Muscle layer of duodenum (tissue), 2 donors: ENCODE measurements around the gene TMTC3.

Experiments used
- H3K27ac ChIP-seq: one replicate; pipeline ENCODE4 v1.7.0; 2013; ENCODE audit warnings: mild to moderate bottlenecking, low read length
- H3K27me3 ChIP-seq: one replicate; pipeline ENCODE4 v1.7.0; 2013; ENCODE audit warnings: low read depth, mild to moderate bottlenecking, control low read depth, low read length
- H3K36me3 ChIP-seq, 2 donors: one replicate each; pipeline ENCODE4 v1.7.0; 2013; ENCODE audit warnings: low read length in 2 of 2, control low read depth in 1 of 2, mild to moderate bottlenecking in 1 of 2; ENCODE audit not compliant: insufficient read depth in 2 of 2, control insufficient read depth in 1 of 2
- H3K4me1 ChIP-seq, 2 donors: one replicate each; pipeline ENCODE4 v1.7.0; 2013; ENCODE audit warnings: low read length in 2 of 2, mild to moderate bottlenecking in 2 of 2, control low read depth in 1 of 2, moderate library complexity in 1 of 2; ENCODE audit not compliant: insufficient read depth in 2 of 2, control insufficient read depth in 1 of 2
- H3K4me3 ChIP-seq, 2 donors: one replicate each; pipeline ENCODE4 v1.7.0; 2013; ENCODE audit warnings: low read length in 2 of 2, low read depth in 1 of 2, mild to moderate bottlenecking in 1 of 2
- H3K9me3 ChIP-seq, 2 donors: one replicate each; pipeline ENCODE4 v1.7.0; 2013; ENCODE audit warnings: low read length in 2 of 2, control low read depth in 1 of 2, mild to moderate bottlenecking in 1 of 2; ENCODE audit not compliant: control insufficient read depth in 1 of 2
- donor health status: healthy.

Gene TMTC3

DNA sequence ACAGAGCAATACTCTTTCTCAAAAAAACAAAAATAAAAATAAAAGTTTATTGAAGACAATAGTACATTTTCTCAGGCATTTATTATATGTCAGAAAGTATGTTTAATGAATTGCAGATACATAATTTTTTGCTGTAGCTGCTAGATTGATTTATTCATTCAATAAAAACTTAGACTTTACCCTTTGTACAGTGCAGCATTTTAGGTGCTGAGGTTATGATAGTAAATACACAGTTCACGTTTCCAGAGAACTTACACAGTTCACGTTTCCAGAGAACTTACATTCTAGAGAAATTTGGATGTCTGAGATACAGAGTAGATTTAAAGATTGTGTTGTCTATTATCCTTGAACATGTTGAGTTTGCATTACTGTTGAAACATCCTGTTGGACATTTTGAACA, 25.3 kb downstream of the TMTC3 start:
- Histone ChIP-seq H3K36me3 (peaks cover 18 to 23% of the 10 kb centered on the region in 2 donors), H3K9me3 (no peaks in the 10 kb centered on the region), H3K4me3 (no peak overlapping the region), H3K27ac (no peak overlapping the region), H3K4me1 (no peaks in the 10 kb centered on the region), H3K27me3 (no peaks in the 10 kb centered on the region)

DNA sequence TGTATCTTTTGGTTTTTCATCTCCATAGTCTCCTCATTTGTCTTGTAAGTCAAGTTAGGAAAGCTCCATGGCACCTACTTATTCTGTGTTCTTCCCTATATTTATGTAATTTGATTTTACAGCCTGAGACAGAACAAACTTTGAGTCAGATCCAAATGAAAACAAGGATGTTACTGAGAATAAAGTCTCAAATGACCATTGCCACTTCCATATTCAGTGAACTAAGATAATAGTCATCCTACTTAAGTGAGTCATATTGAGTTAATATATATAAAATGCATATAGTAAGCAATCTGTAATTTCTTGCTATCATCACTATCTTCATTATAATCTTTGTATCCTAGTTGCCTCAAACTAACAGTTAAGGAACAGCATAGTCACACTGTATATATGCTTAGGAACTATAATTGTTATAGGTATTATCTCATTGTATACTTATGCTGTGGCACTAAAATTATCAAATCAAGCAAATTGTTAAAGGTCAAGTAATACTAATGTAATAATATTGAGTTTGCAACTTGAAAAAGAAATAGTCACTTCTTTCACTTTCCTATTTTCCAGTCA, 30.8 kb downstream of the TMTC3 start:
- Histone ChIP-seq H3K27ac (no peak overlapping the region), H3K36me3 (peaks cover 2 to 23% of the 10 kb centered on the region in 2 donors)

DNA sequence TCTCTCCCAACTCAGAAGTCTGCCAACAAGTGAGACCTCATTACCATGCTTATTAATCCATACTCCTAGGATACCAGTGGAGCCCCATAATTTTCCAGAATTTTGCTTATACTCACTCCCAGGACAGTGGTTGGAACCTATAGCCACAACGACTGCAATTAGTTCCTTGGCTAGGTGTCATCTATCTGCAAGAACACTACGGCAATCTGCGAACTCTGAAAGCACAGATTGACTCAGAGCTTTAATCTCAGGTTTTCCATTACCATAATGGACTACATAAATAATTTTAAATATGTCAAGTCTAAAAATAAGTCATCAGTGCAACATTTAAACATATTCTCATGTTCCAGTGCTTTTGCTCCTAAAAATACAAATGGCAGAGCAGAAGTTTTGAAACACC, 33.4 kb downstream of the TMTC3 start:
- Histone ChIP-seq H3K27me3 (no peaks in the 10 kb centered on the region), H3K4me1 (no peaks in the 10 kb centered on the region), H3K9me3 (no peaks in the 10 kb centered on the region), H3K4me3 (no peak overlapping the region), H3K36me3 (peaks cover 0 to 38% of the 10 kb centered on the region in 2 donors), H3K27ac (no peak overlapping the region)

More for the DNA sequence above, 30.8 kb downstream of the TMTC3 start:
- Histone ChIP-seq H3K9me3 (no peaks in the 10 kb centered on the region), H3K27me3 (no peaks in the 10 kb centered on the region), H3K4me3 (no peak overlapping the region), H3K4me1 (no peaks in the 10 kb centered on the region)

DNA sequence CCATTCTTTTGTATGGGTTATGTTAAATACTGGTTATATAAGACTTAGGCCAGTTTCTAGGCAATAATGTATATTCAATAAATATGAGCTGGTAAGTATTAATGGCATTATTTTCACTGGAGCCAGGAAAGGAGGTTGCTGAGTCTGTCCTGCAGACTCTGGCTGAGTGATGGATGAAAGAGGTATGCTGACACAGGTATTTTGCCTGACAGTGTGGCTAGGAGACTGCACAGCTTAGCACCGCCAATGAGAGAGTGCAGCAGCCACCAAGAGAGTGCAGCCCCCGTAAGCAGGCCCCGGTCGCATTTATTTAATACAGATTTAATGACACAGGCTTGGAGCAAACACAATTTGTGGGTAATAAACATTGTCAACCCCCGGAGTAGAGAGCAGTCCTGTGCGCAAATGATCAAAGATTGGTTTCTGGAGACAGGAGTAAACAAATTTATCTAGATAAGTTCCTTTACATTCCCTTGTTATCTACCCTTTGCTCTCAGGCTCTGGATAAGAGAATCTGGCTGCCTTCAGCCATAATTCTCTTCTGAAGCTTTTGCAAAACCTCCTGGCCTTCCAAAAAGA, 37.4 kb downstream of the TMTC3 start:
- Histone ChIP-seq H3K36me3 (peaks cover 0 to 51% of the 10 kb centered on the region in 2 donors), H3K9me3 (peaks cover 0 to 5% of the 10 kb centered on the region in 2 donors), H3K4me3 (no peak overlapping the region)

DNA sequence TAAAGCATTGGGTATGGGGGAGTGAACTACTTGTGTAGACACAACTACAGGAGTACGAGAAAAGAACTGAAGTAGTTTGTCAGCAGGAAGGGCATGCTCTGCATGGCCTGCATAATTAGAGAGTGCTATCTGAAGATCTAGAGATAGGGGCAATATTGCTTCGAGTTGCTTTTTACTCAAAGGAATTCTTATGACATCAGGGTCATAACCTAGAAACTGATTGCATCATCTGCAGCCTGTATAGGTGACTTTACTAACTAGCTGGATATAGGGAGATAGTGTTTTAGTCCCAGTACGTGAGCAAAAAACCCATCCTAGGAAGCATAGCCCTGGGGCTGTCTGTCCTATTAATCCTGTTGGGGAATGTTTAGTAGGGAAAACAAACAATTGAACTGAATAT, 39.8 kb downstream of the TMTC3 start:
- H3K27me3 ChIP-seq, result no peaks in the 10 kb centered on the region
- no peak overlapping the region for H3K27ac ChIP-seq
- peaks cover 0 to 5% of the 10 kb centered on the region in 2 donors for H3K9me3 ChIP-seq
- peaks cover 0 to 49% of the 10 kb centered on the region in 2 donors for H3K36me3 ChIP-seq
- H3K4me1 ChIP-seq, result no peaks in the 10 kb centered on the region
- H3K4me3 ChIP-seq, result no peak overlapping the region

More for the DNA sequence above, 37.4 kb downstream of the TMTC3 start:
- Histone ChIP-seq H3K27ac (no peak overlapping the region), H3K27me3 (no peaks in the 10 kb centered on the region), H3K4me1 (no peaks in the 10 kb centered on the region)

DNA sequence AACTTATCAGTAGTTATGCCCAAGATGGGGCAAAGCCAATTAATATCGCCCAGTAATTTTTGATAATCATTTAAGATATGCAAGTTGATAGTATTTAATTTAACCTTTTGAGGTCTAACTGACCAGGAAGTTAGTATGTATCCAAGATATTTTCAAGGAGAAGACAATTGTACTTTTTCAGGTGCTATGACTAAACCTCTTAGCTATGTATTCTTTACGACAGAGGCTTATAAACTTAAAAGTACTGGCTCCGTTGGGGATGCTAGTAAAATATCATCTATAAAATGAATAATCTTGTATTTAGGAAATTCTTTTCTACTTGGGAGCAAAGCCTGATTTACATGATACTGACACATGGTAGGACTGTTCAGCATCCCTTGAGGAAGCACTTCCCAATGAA, 40.3 kb downstream of the TMTC3 start:
- no peak overlapping the region for H3K4me3 ChIP-seq
- H3K27me3 ChIP-seq, result no peaks in the 10 kb centered on the region
- H3K36me3 ChIP-seq, result peaks cover 0 to 47% of the 10 kb centered on the region in 2 donors
- peaks cover 0 to 5% of the 10 kb centered on the region in 2 donors for H3K9me3 ChIP-seq
- H3K27ac ChIP-seq, result no peak overlapping the region
- no peaks in the 10 kb centered on the region for H3K4me1 ChIP-seq

DNA sequence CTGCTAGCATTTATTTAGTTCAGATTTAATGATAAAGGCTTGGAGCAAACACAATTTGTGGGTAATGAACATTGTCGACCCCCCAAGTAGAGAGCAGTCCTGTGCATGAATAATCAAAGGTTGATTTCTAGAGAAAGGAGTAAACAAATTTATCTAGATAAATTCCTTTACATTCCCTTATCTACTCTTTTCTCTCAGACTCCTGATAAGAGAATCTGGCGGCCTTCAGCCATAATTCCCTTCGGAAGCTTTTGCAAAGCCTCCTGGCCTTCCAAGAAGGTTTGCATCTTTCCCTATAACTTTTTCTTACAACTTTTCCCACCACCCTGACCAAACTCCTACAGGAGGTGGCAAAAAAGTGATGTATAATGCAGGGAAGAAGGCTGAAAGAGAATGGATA, 42.1 kb downstream of the TMTC3 start:
- Histone ChIP-seq H3K36me3 (peaks cover 0 to 42% of the 10 kb centered on the region in 2 donors), H3K27me3 (no peaks in the 10 kb centered on the region), H3K4me3 (no peak overlapping the region), H3K4me1 (no peaks in the 10 kb centered on the region), H3K27ac (no peak overlapping the region), H3K9me3 (peaks cover 0 to 5% of the 10 kb centered on the region in 2 donors)

DNA sequence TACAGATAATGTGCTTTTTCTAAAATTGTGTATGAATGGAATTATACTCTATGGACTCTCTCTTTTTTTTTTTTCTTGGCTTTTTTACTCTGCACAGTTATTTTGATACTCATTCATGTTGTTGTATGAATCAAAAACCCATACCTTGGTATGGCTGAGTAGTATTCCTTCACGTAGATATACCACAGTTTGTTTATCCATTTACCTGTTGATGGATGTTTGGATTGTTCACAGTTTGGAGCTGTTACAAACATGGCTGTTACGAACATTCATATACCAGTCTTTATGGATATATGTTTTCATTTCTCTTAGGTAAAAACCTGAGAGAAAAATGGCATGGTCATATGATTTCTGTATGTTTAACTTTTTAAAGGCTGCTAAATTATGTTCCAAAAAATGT, 43.2 kb downstream of the TMTC3 start:
- Histone ChIP-seq H3K36me3 (peaks cover 0 to 31% of the 10 kb centered on the region in 2 donors), H3K9me3 (peaks cover 0 to 5% of the 10 kb centered on the region in 2 donors)

DNA sequence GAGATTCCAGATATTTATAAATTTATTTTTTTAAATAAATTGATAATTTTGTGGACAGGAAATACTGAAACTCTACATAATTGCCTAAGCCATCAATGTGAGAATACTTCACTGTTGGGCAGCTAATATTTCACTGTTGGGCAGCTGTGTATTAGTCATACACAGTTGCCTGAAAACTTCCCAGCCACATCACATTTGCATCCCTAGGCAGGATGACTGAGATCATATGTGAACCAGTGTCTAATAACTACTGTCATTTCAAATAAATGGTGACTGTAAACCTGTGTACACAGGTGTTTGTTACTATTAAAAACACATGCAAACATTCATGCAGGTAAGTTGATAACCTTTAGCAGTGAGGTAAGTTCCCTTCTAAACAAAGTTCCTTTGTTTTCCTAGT, 43.9 kb downstream of the TMTC3 start:
- Histone ChIP-seq H3K27me3 (no peaks in the 10 kb centered on the region), H3K36me3 (peaks cover 0 to 24% of the 10 kb centered on the region in 2 donors), H3K4me1 (no peaks in the 10 kb centered on the region), H3K9me3 (peaks cover 0 to 5% of the 10 kb centered on the region in 2 donors), H3K4me3 (no peak overlapping the region), H3K27ac (no peak overlapping the region)

More for the DNA sequence above, 43.2 kb downstream of the TMTC3 start:
- no peak overlapping the region for H3K4me3 ChIP-seq
- no peaks in the 10 kb centered on the region for H3K27me3 ChIP-seq
- H3K4me1 ChIP-seq, result no peaks in the 10 kb centered on the region
- H3K27ac ChIP-seq, result no peak overlapping the region

DNA sequence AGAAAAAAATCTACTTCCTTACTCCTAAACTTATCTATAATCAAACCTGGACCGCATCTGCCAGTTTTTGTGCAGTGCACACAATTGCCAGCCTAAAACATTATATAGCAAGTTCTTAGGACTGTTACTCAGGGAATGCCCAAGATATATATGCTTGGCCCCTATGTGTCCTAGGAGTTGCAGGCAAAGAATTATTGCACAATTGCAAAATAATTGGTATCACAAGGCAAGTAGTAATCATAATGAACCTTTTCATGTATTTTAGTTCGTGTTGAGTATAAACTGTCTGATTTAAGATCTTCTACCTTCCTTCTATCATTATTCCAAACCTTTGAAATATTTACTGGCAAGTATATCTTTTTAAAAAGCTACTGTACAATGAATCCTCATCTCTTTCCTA, 45.5 kb downstream of the TMTC3 start:
- H3K27ac ChIP-seq, result no peak overlapping the region
- H3K36me3 ChIP-seq, result peaks cover 0 to 17% of the 10 kb centered on the region in 2 donors
- H3K9me3 ChIP-seq, result no peaks in the 10 kb centered on the region
- H3K27me3 ChIP-seq, result no peaks in the 10 kb centered on the region
- H3K4me3 ChIP-seq, result no peak overlapping the region
- H3K4me1 ChIP-seq, result no peaks in the 10 kb centered on the region

DNA sequence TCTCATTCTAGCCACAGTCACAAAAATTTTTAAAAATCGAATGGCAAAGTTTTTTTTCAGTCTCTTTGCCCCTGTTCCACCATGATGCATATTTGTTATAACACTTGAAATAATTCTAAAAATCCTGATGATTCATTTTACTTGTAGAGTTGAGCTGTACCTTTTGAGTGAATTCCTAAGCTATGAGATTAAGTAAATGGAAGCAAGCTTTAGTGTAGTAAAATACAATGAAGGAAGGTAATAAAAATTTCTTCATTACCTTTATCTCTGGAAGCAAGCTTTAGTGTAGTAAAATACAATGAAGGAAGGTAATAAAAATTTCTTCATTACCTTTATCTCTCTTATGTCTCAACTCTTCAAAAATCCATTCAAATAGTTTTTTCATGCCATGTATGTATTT, 46.1 kb downstream of the TMTC3 start:
- no peaks in the 10 kb centered on the region for H3K4me1 ChIP-seq
- H3K9me3 ChIP-seq, result no peaks in the 10 kb centered on the region
- no peak overlapping the region for H3K27ac ChIP-seq
- H3K4me3 ChIP-seq, result no peak overlapping the region
- peaks cover 0 to 17% of the 10 kb centered on the region in 2 donors for H3K36me3 ChIP-seq
- H3K27me3 ChIP-seq, result no peaks in the 10 kb centered on the region

DNA sequence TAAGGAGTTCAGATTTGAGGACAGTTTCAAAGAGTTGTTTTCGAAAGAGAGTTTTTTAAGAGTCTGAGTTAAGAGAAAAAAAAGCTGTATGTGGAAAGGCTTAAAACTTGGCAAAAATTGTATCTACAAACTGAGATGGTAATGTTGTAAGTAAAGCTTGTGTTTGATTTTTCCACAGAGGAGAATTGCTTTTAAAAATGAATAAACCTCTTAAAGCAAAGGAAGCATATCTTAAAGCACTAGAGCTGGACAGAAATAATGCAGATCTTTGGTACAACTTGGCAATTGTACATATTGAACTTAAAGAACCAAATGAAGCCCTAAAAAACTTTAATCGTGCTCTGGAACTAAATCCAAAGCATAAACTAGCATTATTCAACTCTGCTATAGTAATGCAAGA, 50.3 kb downstream of the TMTC3 start:
- no peaks in the 10 kb centered on the region for H3K27me3 ChIP-seq
- H3K9me3 ChIP-seq, result no peaks in the 10 kb centered on the region
- H3K4me1 ChIP-seq, result no peaks in the 10 kb centered on the region
- peaks cover 6 to 9% of the 10 kb centered on the region in 2 donors for H3K36me3 ChIP-seq
- no peak overlapping the region for H3K27ac ChIP-seq
- no peak overlapping the region for H3K4me3 ChIP-seq
